T47D (cell line): ENCODE results near the gene SCAI.
"Not testable (repeated sequence)": the region's sequence is repeated elsewhere in the genome, so short reads cannot be mapped to it uniquely, and the experiment has no call there.

ENCODE experiments used
- DNase-seq, 2 experiments: peaks; one replicate each; pipeline versions ENCODE4 v3.0.0 to v3.0.0-alpha.2; 2011 to 2012; ENCODE audit warnings: low read depth in 1 of 2, low spot score in 1 of 2
- JUND ChIP-seq: IDR thresholded peaks from 2 replicates; pipeline ENCODE4 v1.6.1; 2012; ENCODE audit warnings: low read depth
- in situ Hi-C: cut with HindIII; loops from 2 replicates; pipeline ENCODE4 v1.10.0; 2016; ENCODE audit warnings: low sequenced_read_pairs, low pct_unique_long_range_greater_than_20kb

The SCAI gene

DNA sequence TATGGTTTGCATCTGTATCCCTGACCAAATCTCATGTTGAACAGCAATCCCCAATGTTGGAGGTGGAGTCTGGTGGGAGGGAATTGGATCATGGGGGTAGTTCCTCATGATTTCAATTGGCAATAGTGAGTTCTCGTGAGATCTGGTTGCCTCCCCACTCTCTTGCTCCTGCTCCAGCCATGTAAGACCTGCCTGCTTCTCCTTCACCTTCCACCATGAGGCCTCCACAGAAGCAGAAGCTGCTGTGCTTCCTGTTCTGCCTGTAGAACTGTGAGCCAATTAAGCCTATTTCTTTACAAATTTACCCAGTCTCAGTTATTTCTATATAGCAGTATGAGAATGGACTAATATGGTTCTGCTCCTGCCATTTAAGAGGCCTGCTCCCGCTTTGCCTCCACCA lies 32.9 kb downstream of the SCAI start:
- TF ChIP-seq JUND: no peak
- no peak for DNase-seq
- in situ Hi-C loops: no loop called here

DNA sequence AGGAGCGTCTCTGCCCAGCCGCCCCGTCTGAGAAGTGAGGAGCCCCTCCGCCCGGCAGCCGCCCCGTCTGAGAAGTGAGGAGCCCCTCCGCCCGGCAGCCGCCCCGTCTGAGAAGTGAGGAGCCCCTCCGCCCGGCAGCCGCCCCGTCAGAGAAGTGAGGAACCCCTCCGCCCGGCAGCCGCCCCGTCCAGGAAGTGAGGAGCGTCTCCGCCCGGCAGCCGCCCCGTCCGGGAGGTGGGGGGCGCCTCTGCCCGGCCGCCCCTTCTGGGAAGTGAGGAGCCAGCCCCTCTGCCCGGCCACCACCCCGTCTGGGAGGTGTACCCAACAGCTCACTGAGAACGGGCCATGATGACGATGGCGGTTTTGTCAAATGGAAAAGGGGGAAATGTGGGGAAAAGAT lies 34.8 kb downstream of the SCAI start:
- in situ Hi-C loops, DNase-seq: not testable (repeated sequence)

DNA sequence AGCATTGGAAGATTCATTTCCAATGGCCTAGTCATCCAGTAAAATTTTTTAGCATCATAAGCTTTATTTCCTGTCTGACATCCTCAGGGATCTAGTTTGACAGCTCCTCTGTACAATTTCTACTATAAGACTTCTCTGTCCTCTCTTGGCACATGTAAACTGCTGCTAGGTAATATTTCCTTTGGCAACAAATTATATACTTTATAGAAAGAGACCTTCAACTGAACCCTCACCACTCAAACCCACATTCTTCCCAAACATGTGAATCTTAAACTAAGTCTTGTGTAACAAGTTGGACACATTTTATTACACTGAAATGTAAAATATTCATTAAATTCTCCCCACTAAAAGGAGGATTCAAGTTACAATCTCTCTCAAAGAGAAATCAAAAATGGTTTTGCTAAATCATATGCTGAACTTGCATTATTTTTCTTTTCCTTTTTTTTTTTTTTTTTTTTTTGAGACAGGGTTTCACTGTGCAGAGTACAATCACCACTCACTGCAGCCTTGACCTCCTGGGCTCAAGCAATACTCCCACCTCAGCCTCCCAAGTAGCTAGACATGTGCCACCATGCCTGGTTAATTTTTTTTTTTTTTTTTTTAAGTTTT lies 36.9 kb downstream of the SCAI start:
- in situ Hi-C loops: no loop called here
- no peak for TF ChIP-seq JUND
- DNase-seq: peak in 1 of 2 experiments; percentile 13

DNA sequence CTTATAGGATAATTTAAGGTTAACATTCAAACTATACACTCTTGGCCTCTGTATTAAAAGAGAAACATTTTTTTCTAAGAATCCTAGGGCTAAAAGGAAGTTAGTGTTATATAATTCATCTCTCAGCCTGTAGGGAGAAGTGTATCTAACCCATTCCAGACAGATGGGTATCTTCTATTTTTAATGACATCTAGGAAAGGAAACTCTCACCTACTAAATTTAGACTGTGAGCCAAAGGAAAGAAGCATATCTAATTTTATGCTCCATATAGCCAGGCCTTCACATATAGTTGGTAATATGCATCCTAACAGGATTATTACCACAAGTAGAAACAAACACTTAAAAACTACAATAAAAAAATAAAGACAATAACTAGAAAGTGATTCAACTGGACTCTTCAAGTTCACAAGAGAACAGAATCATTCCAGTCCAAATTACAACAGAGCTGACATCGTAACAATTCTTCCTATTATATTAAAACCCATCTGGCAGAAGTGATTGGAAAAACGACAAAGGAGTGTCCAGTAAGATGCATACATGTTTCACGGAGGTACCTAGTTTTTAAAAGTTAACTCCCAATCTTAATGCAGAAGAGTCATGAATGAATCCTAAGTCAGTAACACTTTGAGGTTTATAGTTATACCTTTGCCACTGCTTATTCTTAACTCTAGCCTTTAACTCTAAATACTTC lies 39.4 kb downstream of the SCAI start:
- in situ Hi-C loops: no loop called here
- TF ChIP-seq JUND: no peak
- DNase-seq: no peak

DNA sequence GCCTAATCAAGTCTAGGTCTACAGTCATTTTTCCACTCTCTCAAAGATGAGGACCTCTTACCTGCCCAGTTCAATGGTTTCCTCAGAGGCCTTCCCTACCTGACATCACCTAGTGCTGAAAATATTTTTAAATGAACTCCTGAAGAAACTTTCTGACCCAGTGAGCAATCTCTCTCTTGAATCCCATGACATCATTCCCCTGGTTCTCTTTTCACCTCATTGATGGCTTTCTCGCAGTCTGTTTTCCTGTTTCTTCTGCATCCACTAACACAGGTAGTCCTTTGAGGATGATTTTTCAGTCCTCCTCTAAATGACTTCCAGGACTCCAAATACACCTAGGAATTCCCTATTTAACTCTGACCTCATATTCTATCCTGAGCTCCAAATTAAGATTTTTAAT lies 40.3 kb downstream of the SCAI start:
- no peak for DNase-seq
- in situ Hi-C loops: no loop called here
- TF ChIP-seq JUND: no peak

DNA sequence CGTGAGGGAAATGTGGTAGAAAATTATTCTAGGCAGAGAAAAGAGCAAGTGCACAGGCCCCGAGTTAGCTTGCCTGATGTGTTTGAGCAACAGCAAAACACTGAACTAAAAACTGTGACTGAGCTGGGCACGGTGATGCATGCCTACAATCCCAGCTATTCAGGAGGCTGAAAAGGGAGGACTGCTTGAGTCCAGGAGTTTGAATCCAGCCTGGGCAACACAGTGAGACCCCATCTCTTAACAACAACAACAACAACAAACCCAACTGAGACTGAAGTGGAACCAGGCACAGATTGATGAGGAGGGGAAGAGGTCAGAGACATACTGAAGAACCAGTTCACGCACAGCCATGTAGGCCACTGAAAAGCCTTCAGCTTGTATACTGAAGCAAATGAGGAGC lies 42.5 kb downstream of the SCAI start:
- in situ Hi-C loops: no loop called here
- TF ChIP-seq JUND: no peak
- no peak for DNase-seq

DNA sequence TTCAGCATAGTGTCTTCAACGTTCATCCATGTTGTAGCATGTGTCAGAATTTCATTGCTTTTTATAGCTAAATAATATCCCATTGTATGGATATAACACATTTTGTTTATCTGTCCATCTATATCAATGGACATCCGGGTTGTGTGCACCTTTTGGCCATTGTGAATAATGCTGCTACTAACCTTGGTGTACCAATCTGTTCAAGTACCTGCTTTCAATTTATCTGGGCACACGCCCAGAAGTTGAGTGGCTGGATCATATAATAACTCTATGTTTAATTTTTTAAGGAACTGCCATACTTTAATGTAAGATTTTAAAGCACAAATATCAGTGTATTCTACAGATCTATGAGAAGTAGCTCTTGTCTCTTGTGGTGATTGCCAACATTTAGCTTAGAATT lies 43.5 kb downstream of the SCAI start:
- in situ Hi-C loops: no loop called here
- DNase-seq: no peak
- no peak for TF ChIP-seq JUND

DNA sequence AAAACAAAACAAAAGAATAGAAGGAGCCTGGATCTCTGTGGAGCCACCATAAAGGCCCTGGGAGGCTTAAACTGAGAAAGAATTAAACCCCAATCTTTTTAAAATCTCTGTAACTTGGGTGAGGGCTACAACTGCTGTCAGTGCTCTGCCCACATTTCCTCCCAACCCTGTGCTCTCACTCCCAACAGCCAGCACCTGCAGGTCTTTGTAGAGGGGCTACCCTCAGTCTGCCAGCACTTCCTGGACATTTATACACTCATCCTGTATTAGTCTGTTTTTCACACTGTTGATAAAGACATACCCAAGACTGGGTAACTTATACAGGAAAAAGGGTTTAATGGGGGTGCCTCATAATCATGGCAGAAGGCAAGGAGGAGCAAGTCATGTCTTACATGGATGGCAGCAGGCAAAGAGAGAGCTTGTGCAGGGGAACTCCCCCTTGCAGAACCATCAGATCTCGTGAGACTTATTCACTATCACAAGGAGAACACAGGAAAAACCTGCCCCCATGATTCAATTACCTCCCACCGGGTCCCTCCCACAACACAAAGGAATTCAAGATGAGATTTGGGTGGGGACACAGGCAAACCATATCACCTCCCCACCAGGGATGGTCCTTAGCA lies 47.4 kb downstream of the SCAI start:
- DNase-seq: no peak
- TF ChIP-seq JUND: no peak
- in situ Hi-C loops: no loop called here

DNA sequence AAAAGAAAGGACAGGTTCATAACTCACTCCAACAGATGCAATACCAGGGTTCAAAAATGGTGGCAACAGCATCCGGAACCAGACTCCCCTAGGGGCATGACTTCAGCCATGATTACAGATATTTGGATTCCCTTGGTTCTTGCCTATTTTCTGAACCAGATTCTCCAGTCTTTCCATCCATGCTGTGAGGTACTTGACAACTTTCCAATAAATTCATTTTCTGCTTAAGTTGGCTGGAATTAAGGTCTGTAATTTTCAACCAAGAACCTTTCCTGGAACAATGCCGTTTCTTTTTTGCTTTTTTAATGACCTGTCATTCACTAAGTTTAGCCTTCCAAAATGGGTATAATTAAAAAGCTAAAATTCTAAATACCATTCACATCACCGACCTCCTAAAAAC lies 52.2 kb downstream of the SCAI start:
- DNase-seq: no peak
- in situ Hi-C loops: no loop called here
- TF ChIP-seq JUND: no peak

DNA sequence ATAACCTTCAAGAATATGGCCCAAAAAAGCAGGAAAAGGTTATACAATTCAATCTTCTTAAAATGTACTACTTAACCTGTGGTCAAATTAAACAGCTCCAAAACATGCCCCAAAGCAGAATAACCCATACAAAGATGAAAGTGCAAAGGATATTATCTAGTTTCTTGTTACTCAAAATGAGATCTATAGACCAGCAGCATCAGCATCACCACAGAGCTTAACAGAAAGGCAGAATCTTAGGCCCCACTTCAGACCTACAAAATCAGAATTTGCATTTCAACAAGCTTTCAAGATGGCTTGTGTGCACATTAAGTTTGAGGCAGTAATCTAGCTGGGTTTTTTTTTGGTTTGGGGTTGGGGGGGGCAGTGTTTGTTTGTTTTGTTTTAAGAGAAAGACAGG lies 54.0 kb downstream of the SCAI start:
- no peak for DNase-seq
- no peak for TF ChIP-seq JUND
- in situ Hi-C loops: no loop called here

DNA sequence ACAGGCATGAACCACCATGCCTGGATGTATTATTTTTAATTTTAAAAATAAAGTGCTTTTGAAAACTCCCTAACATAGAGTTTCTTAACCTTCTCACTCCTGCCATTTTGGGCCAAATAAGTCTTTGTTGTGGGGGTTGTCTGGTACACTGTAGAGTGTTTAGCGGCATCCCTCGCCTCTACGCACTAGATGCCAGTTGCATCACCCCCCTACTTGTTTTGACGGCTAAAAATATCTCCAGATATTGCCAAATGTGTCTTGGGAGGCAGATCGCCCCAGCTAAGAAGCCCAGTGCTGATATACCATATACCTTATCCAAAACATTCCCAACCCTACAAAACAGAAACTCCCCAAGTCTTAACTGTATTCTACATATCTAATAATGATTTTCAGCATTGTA lies 54.6 kb downstream of the SCAI start:
- in situ Hi-C loops: no loop called here
- no peak for TF ChIP-seq JUND

DNA sequence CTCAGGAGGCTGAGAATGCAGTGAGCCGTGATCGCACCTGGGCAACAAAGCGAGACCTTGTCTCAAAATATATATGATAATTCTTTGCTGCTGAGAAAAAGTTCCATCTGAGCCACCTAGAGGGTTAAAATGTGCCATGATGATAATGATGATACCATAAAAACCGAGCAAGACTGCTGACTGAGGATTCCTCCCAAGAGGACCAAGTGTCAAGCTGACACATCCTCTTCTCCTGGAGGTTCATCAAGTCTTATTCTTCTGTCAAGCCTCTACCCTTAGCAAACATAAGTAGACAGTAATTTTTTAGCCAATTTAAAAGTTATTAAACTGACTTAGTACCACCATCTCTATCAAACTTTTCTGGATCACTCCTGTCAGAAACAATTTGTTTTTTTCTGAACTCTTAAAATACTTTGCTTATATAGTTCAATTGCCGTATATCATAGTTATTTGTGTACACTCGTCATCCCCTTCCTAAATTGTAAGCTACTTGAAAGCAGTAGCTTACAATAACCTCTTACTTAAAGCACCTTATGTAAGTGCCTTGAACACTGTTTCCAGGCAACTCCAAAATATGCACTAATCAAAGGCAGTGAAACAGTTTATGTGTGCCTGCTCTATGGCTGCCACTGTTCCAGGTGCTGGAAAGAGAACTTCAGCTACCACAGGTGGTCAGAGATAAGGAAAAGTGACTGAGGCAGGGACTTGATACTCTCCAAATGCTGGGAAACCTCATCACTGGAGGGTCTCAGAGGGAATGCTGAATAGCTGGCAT lies 57.4 kb downstream of the SCAI start:
- TF ChIP-seq JUND: no peak
- no peak for DNase-seq
- in situ Hi-C loops: no loop called here

More for the DNA sequence above, 54.6 kb downstream of the SCAI start:
- DNase-seq: no peak

DNA sequence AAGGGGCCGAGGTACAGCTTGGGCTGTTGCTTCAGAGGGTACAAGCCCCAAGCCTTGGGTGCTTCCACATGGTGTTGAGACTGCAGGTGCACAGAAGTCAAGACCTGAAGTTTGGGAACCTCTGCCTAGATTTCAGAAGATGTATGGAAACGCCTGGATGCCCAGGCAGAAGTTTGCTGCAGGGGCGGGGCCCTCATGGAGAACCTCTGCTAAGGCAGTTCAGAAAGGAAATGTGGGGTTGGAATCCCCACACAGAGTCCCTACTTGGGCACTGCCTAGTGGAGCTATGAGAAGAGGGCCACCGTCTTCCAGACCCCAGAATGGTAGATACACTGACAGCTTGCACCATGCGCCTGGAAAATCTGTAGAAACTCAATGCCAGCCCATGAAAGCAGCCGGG lies 61.1 kb downstream of the SCAI start:
- in situ Hi-C loops, DNase-seq: not testable (repeated sequence)

DNA sequence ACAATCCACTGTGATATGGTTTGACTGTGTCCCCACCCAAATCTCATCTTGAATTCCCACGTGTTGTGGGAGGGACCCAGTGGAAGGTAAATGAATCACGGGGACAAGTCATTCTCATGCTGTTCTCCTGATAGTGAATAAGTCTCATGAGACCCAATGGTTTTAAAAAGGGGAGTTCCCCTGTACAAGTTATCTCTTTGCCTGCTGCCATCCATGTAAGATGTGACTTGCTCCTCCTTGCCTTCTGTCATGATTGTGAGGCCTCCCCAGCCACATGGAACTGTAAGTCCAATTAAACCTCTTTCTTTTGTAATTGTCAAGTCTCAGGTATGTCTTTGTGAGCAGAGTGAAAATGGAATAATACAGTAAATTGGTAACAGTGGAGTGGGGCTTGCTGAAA lies 62.5 kb downstream of the SCAI start:
- DNase-seq, in situ Hi-C loops: not testable (repeated sequence)
